Smooth muscle cell (in vitro differentiated cells): Measurements from ENCODE around the gene DOK1. TPM values are rescaled to one million over a fixed set of nuclear protein-coding genes. Genes with fewer than 3 reads are reported as not detected.

Experiments used
- DNase-seq: peaks from one replicate; lab custom pipeline; 2025; ENCODE audit not compliant: unreplicated experiment; lab: John Stamatoyannopoulos, UW
- H2AFZ ChIP-seq: fragments of 200-600 bp; sonication (generic); 2 replicates; pipeline ENCODE4 v1.6.0; 2016; ENCODE audit warnings: antibody characterized with exemption, low read depth, mild to moderate bottlenecking
- H3F3A ChIP-seq: fragments of 200-600 bp; sonication (generic); 2 replicates; pipeline ENCODE4 v1.6.0; 2017; ENCODE audit warnings: antibody characterized with exemption, low read depth
- H3K27ac ChIP-seq: fragments of 200-600 bp; sonication (generic); 2 replicates; pipeline ENCODE4 v1.5.1; 2016; ENCODE audit warnings: low read depth, mild to moderate bottlenecking
- H3K27me3 ChIP-seq: fragments of 200-600 bp; sonication (generic); 2 replicates; pipeline ENCODE4 v1.6.1; 2016; ENCODE audit warnings: low read depth, mild to moderate bottlenecking
- H3K36me3 ChIP-seq: fragments of 200-600 bp; sonication (generic); 2 replicates; pipeline ENCODE4 v1.5.1; 2016; ENCODE audit warnings: low read depth
- H3K4me1 ChIP-seq: fragments of 200-600 bp; sonication (generic); 2 replicates; pipeline ENCODE4 v1.5.1; 2016; ENCODE audit warnings: low read depth
- H3K4me2 ChIP-seq: fragments of 200-600 bp; sonication (generic); 2 replicates; pipeline ENCODE4 v1.6.0; 2016; ENCODE audit warnings: mild to moderate bottlenecking
- H3K4me3 ChIP-seq: fragments of 200-600 bp; sonication (generic); 2 replicates; pipeline ENCODE4 v1.5.1; 2016; ENCODE audit warnings: mild to moderate bottlenecking
- H3K79me2 ChIP-seq: fragments of 200-600 bp; sonication (generic); 2 replicates; pipeline ENCODE4 v1.6.0; 2016; ENCODE audit warnings: low read depth, mild to moderate bottlenecking
- H3K9ac ChIP-seq: fragments of 200-600 bp; sonication (generic); 2 replicates; pipeline ENCODE4 v1.6.0; 2016; ENCODE audit warnings: low read depth
- H3K9me3 ChIP-seq: fragments of 200-600 bp; sonication (generic); replicated peaks from 2 replicates; pipeline ENCODE4 v1.5.1; 2016; ENCODE audit warnings: low read depth
- H4K20me1 ChIP-seq: fragments of 200-600 bp; sonication (generic); 2 replicates; pipeline ENCODE4 v1.6.0; 2016; ENCODE audit warnings: low read depth
- WGBS: methylation state at CpG from one replicate; pipeline ENCODE4 v1.1.7; 2016; ENCODE audit warnings: low lambda C conversion rate; 5-methylcytosine and 5-hydroxymethylcytosine counted together
- polyA plus RNA-seq: library from polyadenylated mRNA; unstranded; fragments of >200 nt; fragmentation: Nextera tagmentation; extraction: Ambion mirVana; gene quantifications from 2 replicates; pipeline ENCODE4 v1.2.1, GENCODE V29; 2016
- total RNA-seq: library from RNA; depleted of rRNA; stranded (reverse); fragments of >200 nt; gene quantifications from 2 replicates; pipeline ENCODE4 v1.2.3, GENCODE V29; 2014
- TF ChIP-seq, protein P1 (sequence below): fragments of 200-600 bp; sonication (generic); IDR thresholded peaks from 2 replicates; pipeline ENCODE4 v1.5.1; 2017; ENCODE audit warnings: borderline replicate concordance, mild to moderate bottlenecking, antibody characterized with exemption; ENCODE audit not compliant: insufficient read depth, poor library complexity, severe bottlenecking

DOK1 gene
- total and polyA plus RNA-seq, 2 experiments from 2014 or later, result 11.7 to 41.3 TPM

DNA sequence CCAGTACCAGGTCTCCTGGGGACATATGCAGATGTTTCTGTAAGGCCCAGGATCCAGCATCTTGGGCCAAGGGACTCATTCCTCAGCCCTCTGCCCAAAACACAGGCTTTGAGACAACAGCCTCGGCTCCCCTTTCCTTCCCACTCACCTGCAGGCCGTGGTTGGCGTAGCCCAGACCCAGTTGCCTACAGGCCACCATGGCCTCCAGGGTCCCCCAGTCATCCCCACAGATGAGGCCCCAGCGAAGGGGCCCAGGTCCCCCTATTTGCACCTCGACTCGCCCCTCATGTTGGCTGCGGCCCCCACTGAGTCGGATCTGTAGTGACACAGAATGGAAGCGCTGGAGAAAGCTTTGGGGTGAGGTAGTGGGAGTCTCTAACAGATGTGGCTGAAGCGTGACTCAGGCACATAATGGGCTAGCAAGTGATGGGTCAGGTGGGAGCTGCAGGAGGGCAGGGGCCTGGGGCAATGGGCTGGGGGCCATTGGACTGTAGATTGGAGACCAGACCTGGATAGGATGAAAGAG is 19.0 kb upstream of the DOK1 start:
- no peak overlapping the region for H3K4me3 ChIP-seq
- no peak for DNase-seq
- 96% methylated on average over 10 of the region's 10 CpGs for WGBS
- H3F3A ChIP-seq, result peaks cover 29% of the 10 kb centered on the region
- H3K36me3 ChIP-seq, result no peaks in the 10 kb centered on the region
- H3K9ac ChIP-seq, result no peak overlapping the region
- peaks cover 4% of the 10 kb centered on the region for H3K4me1 ChIP-seq
- H4K20me1 ChIP-seq, result no peaks in the 10 kb centered on the region
- no peak overlapping the region for H2AFZ ChIP-seq
- no peaks in the 10 kb centered on the region for H3K27me3 ChIP-seq
- peaks cover 5% of the 10 kb centered on the region for H3K79me2 ChIP-seq
- no peak overlapping the region for H3K4me2 ChIP-seq
- TF ChIP-seq, protein P1, sequence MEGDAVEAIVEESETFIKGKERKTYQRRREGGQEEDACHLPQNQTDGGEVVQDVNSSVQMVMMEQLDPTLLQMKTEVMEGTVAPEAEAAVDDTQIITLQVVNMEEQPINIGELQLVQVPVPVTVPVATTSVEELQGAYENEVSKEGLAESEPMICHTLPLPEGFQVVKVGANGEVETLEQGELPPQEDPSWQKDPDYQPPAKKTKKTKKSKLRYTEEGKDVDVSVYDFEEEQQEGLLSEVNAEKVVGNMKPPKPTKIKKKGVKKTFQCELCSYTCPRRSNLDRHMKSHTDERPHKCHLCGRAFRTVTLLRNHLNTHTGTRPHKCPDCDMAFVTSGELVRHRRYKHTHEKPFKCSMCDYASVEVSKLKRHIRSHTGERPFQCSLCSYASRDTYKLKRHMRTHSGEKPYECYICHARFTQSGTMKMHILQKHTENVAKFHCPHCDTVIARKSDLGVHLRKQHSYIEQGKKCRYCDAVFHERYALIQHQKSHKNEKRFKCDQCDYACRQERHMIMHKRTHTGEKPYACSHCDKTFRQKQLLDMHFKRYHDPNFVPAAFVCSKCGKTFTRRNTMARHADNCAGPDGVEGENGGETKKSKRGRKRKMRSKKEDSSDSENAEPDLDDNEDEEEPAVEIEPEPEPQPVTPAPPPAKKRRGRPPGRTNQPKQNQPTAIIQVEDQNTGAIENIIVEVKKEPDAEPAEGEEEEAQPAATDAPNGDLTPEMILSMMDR, result no peak
- no peak overlapping the region for H3K27ac ChIP-seq
- no peaks in the 10 kb centered on the region for H3K9me3 ChIP-seq

DNA sequence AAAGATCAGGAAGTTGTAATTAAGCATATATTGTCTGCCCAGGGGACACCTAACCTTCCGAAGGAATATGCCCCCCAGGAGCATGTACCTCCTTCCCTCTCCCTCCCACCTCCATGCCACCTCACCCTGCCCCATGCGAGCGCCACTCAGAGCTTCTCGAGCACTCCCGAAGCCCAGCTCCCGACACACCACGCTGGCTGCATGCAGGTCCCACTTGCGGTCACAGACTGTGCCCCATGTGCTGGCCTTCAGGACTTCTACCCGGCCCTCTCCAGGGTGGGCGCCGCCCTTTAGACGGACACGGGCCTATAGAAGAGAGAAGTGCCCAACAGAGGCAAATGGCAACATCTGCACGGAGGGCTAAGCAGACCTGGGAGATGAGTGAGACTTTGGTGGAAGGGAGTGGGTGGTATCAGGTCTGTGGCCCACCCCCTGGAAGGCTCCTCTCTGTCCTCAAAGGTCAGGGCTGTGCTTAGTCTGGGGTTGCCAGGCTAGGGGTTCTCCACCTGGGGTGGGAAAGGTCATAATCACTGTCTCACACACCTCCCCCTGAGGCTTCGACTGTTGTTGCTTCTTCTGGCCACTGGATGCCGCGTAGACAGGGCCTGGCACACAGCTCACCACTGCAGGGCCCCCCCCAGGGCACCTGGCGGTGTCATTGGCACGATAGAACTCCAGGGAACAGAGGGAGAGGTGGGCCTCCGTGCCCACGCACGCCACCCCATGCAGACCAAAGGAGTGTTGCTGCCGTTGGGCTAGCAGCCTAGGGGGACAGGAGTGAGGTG is 18.2 kb upstream of the DOK1 start:
- WGBS, result 92% methylated on average over 22 of the region's 23 CpGs
- Histone ChIP-seq H3F3A (peaks cover 21% of the 10 kb centered on the region), H2AFZ (no peak overlapping the region), H3K79me2 (no peaks in the 10 kb centered on the region), H3K27me3 (no peaks in the 10 kb centered on the region), H3K4me3 (no peak overlapping the region), H3K4me2 (no peak overlapping the region), H3K27ac (no peak overlapping the region), H4K20me1 (no peaks in the 10 kb centered on the region), H3K9ac (no peak overlapping the region), H3K4me1 (no peaks in the 10 kb centered on the region), H3K36me3 (no peaks in the 10 kb centered on the region), H3K9me3 (no peaks in the 10 kb centered on the region)
- DNase-seq, result no peak
- TF ChIP-seq, protein P1, result no peak

DNA sequence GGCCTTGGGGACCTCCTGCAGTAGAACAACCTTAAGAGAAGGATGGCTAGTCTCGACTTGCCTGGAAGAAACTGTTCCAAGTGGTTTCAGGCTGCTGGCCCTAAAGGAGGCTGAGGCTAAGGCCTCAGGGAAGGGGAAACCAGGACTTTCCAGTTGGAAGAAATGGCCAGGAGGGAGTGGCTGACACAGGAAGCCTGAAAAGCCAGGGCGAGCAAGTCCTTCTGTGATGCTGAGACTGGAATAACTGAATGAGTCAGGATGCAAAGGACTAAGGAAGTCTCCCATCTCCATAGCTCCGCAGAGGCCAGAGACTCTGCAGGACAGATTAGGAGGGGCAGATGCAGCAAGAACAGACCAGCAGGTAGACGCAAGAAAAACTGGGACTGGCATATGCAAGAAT is 17.4 kb upstream of the DOK1 start:
- Histone ChIP-seq H3K27me3 (no peaks in the 10 kb centered on the region), H2AFZ (no peak overlapping the region), H3F3A (peaks cover 19% of the 10 kb centered on the region), H3K4me1 (no peaks in the 10 kb centered on the region), H3K36me3 (no peaks in the 10 kb centered on the region), H3K79me2 (no peaks in the 10 kb centered on the region), H3K9me3 (no peaks in the 10 kb centered on the region), H3K9ac (no peak overlapping the region), H3K4me3 (no peak overlapping the region), H3K4me2 (no peak overlapping the region), H4K20me1 (no peaks in the 10 kb centered on the region), H3K27ac (no peak overlapping the region)
- TF ChIP-seq, protein P1, result no peak
- DNase-seq, result no peak
- 67% methylated on average over 4 of the region's 4 CpGs for WGBS

DNA sequence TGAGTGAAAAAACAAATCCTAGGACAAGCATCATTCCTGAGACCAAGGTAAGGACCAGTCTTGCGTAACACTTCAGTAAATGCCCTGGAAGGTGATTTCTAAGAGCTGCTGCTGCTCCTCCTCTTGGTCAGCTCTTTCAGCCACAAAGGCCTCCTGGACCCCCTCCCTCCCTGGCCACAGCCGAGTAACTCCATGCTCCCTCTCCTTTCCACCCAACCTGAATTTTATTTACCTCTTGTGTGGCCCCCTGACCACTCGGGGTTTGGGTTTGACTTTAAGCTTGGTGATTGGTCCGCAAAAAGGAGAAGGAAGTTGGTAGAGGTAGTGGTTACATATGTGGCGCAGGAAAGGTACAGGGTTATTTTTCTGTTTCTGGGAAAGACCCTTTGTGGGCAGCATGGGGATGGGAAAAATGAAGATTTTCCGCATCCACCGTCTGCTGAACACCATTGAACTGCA is 15.6 kb upstream of the DOK1 start:
- Histone ChIP-seq H3K9me3 (no peaks in the 10 kb centered on the region), H3K36me3 (no peaks in the 10 kb centered on the region), H3K27me3 (no peaks in the 10 kb centered on the region), H3K4me2 (no peak overlapping the region), H3F3A (peaks cover 13% of the 10 kb centered on the region), H3K79me2 (peaks cover 5% of the 10 kb centered on the region), H3K4me3 (no peak overlapping the region), H4K20me1 (peaks cover 1% of the 10 kb centered on the region), H2AFZ (no peak overlapping the region), H3K4me1 (no peaks in the 10 kb centered on the region), H3K9ac (no peak overlapping the region), H3K27ac (no peak overlapping the region)
- DNase-seq, result no peak
- TF ChIP-seq, protein P1, result no peak
- 88% methylated on average over 7 of the region's 7 CpGs for WGBS
